HG03175 (cell line): ENCODE results near the gene ASCL2.
"Not testable (repeated sequence)": the region's sequence is repeated elsewhere in the genome, so short reads cannot be mapped to it uniquely, and the experiment has no call there.

ENCODE experiments used
- ATAC-seq: cut with Tn5 transposase; IDR thresholded peaks from one replicate; pipeline ENCODE4 v1.9.1; 2021; ENCODE audit warnings: mild to moderate bottlenecking, moderate library complexity; ENCODE audit not compliant: unreplicated experiment

ASCL2 gene

DNA sequence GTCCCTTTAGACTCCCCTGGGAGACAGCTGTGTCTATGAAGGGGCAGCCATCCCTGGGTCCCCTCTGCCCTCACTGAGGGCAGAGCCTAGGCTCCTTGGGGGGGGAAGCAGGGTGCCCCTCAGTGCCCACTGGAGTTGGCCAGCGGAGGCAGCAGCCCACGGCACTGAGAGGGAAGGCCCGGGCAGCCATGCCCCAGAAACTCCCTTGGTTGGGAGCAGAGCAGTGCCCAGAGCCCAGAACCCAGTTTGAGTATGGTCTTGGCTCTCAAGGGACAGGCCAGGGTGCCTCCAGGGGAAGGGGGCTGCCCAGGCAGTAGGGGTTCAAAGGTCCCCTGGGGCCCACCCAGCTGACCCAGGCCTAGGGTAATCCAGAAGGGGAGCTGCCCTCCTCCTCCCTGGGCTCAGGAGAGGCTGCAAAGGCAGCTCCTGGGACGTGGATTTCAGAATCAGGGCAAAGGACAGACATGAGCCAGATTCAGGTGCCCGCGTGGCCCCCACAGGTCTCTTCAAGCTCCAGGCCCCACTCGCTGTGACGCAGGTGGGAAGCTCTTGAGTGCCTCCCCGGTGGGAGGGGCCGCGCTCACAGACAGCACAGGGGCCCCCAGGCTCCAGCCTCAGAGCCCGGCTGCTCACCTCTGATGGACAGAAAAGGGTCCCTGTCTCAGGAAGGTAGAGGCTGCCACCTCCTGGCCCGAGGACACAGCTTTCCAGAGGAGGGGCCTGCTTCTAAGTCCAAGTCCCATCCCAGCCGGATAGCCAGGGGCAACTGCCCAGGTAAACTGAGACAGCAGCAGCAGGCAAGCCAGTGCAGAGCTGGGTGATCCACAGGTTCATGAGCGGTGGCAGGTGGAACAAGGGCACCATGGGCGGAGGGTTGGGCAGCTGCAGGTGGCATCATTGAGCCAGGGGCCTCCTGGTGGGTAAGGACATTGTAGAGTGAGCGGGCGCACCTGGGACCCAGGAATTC lies 28.7 kb upstream of the ASCL2 start:
- ATAC-seq, result no peak

DNA sequence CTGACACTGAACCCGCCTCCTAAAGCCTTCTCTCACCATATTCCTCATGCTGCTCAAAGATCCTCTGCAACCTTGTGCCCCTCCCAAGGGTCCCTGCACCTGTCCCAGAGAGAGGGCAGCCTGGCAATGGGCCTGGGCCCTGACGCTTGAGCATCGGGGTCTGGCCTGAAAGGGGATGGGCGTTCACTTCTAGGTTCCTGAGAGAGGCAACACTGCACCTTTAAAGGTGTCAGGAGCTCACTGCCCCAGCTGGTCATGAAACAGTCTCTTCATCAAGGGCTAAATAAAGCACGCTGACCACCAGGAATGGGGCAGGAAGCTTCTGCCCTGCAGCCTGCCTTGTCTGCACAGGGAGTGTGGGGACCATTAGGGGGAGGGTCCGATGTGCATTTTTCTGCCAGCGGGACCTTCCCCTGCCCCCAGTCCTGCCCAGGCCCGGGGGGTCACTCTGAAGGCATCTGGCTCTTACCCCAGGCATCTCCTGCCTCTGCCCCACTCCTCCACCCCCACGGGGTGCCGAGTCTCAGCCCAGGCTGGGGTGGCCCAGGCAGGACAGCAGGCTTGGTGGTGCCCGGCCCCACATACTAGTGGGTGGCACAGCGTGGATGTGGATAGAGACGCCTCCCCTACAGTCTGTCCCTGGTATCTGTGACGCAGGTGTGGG lies 27.9 kb upstream of the ASCL2 start:
- no peak for ATAC-seq

DNA sequence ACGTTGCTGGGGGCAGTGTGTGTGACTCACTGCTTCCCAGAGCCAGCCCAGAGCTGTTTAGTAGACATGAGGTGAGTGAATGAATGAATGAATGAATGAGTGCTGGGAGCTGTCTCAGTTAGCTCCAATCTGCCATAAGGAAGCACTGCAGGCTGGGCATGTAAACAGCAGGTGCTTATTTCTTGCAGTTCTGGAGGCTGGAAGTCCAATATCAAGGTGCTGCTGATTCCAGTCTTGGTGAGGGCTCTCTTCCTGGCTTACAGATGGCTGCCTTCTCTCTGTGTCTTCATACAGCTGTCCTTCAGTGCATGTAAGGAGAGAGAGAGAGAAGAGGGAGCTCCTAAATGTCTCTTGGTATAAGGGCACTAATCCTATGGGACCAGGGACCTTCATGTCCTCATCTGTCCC lies 27.2 kb upstream of the ASCL2 start:
- ATAC-seq, result no peak

DNA sequence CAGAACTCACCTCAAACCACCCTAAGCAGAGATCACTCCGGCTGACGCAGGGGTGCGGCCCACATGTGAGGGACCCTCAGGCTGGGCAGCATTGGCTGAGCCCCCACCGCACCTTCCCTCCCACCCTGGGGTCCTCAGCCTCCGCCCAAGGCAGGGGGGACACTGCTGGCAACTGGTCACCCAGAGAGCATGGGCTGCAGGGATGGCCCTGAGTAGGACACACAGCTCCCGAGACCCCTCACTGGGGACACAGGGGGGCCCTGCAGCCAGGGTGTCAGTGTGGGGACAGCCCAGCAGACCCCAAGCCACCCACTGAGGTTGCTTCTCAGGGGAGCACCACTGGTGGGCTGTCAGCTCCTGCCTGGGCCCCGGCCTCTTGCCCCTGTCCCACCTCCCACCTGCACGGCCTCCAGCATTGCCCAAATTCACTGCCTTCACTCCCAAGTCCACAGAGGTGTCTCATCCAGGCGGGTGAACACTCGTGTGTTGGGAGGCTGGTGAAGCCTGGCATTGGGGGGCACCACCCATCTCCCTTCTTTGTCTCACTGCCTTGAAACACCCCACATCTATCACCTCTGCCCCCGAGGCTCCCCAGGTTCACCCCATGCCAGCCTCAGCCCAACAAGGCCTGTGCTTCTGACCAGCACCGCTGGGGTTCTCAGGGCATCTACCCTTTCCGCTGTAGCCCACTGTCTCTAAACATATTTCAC lies 26.7 kb upstream of the ASCL2 start:
- no peak for ATAC-seq

DNA sequence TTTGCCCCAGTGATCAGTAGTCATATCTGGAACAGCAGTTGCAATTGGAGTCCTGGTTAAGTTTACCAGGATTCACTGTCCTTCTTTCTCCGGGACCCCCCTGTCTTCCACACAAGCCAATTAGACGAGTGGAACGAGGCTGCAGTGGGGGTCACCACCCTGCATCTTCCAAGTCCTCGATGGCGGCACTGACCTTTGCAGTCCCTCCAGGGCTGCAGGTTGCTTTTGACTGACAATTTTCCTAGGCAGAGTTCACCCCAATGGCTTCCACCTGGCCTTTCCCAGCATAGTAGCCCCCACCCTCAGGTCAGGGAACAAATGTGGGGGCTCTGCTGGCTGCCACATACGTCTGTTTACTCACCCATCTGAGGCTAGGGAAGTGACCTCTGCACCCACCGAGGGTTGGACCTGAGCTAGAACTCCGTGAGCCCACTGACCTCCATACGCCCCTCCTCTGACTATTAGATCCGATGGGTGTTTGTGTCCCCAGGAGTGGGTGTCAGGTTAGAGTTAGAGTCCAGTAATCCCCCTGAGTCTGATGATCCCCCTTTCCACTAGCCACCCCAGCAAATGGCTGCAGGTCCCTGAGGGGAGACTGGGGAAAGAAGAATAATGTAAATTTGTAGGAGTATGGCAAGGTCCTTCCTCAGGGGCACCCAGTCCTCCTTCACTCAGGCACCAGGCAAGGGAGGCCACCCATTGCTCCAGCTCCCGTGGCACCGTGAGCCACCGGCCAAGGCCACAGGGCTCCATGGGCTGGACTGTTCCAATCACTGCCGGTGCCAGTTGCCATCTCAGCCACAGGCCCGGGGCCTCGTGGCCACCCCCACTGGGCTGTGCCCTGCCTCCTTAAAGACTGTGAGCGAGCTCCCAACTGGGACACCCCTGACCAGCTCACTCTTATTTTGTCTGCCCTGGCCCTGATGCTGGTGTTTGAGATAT lies 25.9 kb upstream of the ASCL2 start:
- ATAC-seq, result no peak

DNA sequence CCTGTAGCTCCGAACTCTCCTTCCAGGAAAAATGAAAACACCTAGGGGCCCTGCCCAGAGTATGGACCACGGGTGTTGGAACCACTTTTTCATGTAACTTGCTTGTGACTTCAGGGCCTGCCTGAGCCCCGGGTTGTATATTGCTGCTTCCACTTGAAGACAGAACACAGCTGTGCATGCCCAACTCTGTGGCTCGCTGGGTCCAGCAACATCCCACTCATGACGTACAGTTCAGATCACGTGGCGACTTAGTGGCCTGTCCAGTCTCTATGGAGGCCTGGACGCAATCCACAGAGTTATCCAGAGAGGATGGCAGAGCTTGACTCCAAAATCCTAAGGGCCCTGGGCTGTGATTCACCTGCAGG lies 24.5 kb upstream of the ASCL2 start:
- no peak for ATAC-seq

DNA sequence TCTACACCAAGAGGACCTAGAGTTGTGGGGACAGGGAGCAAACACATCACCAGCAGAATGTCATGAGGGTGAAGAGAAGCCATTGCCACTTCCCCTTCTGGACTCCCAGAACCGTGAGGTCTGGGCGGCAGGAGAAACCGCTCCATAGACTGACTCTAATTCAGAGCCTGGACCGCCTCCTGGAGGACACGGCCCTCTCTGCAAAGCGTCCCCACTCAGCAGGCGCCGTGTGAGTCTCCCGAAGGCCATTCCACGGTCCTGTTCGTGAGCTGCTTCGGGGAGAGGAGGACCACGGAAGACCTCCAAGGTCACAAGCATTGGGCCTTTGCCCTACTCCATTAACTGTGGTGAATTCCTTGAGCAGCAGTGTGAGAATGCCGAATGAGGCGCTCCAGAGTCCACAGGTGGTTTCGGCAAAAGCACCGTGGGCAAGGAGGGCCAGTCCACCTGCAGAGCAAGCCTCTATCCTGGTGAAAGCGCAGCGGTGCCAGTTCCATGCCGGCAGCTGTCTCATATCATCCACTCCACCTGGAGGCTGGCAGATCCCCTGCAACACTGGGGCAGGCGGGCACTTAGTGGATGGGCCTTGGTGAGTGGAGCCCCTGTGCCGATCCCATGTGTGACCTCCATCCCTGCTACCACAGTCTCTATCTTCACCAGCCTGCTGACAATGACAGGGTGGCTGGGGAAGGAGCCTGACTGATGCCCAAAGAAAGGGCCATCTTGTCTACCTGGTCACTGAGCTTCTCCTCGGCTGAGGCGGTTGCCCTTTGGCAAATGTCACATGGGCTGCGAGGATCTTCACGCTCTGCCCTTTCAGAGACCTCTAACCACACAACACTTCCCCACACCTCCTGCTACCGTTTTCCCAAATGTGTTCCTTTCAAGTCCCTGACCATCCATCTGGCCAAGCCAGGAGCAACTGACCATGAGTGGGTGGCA lies 23.9 kb upstream of the ASCL2 start:
- no peak for ATAC-seq

DNA sequence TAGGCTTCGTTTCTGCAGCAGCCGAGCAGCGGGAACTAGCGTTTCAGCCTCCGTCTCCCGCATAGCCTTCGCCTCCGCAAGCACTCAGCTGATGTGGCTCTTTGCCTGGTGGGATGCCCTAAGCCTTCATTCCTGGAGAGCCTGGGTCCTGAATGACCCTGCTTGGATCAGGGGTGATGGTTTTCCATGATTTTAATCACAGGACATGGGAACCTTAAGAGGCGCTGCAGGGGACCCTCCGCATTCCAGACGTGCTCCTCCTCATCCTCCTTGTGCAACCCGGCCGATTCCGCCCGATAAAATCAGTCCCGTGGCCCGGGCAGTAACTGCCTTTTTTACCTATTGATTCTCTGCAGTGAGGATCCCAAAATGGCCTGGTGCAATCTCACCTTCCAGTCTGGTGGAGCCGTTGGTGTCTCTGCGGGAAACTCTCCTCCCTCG lies 23.2 kb upstream of the ASCL2 start:
- no peak for ATAC-seq

DNA sequence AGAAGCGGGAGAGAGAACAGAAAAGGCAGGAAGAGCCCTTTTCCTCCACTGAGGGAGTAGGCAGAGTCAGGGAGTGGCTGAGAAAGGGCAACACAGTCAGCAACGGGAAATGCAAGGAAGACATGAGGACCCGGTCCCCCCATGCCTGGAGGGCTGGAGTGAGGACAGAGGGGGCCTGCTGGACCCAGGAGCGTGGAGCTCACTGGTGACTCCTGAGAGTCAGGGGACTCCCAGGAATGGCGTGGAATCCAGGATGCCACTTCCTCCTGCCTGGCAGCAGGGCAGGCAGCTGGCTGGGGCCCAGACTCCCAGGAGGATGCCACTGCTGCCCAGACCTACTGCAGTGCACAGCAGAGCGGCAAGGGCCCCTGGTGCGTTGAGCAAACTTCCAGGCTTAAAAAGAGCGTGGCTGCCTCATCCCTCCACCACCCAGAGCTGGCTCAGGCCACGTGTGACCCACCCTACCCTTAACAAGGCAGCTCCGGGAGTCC lies 20.0 kb upstream of the ASCL2 start:
- no peak for ATAC-seq

DNA sequence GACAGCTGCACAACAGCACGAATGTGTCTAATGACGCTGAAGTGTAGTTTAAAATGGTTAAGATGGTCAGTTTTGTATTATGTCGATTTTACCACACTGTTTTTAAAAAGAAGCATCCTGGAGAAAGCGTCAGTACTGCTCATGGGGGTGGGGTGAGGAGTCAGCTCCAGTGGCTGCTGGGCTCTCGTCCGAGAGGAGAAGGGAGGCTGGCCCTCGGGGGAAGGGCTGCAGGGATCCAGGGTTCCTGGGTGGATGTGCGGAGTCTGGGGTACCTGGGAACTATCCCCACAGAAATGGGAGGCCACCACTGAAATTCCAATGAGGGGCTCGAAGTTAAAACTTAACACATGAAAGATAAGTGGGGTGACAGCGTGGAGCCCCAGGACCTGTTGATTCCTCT lies 19.5 kb upstream of the ASCL2 start:
- ATAC-seq, result no peak

DNA sequence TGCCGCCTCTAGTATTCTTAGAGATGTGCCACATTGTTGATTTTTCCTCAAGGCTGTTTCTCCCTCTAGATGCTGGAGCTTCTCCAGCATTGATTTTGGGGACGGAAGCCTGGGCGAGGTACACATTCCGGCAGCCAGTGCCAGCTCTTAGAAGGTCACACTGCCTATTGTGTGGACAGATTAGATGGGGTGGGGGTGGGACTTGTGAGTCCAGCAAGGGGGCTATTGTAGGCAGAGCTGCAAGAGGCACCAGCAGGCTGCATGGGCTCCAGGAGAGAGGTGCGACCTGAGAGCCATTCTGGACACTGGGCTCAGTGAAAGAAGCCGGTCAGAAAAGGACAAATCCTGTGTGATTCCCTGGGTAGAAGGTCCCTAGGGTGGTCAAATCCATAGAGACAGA lies 19.0 kb upstream of the ASCL2 start:
- no peak for ATAC-seq

DNA sequence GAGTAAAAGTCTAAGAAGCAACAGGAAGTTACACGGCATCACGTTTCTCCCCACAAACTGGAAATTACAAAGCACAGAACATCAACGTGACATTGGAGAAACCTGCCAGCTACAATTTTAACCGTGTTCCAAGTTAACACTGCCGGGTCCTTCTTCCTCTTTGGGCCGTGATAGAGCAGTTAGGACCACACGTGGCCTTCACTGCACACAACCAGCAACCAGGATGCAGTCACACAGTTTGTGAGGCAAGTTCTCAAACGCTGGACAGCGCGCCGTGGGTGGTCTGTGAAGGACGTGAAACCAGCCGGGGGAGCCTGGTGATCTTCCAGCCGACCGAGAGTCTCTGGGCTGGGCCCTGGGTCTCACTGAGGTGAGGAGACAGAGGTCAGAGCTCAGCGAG lies 16.7 kb upstream of the ASCL2 start:
- ATAC-seq, result no peak

DNA sequence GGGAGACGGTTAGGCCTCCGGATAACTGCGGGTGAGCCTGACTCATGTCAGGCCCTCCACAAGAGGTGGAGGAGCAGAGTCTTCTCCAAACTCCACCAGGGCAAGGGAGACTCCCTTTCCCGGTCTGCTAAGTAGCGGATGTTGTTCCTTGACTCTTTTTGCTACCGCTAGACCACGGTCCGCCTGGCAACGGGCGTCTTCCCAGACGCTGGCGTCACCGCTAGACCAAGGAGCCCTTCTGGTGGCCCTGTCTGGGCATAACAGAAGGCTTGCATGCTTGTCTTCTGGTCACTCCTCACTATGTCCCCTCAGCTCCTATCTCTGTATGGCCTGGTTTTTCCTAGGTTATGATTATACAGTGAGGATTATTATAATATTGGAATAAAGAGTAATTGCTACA lies 16.0 kb upstream of the ASCL2 start:
- ATAC-seq, result not testable (repeated sequence)

DNA sequence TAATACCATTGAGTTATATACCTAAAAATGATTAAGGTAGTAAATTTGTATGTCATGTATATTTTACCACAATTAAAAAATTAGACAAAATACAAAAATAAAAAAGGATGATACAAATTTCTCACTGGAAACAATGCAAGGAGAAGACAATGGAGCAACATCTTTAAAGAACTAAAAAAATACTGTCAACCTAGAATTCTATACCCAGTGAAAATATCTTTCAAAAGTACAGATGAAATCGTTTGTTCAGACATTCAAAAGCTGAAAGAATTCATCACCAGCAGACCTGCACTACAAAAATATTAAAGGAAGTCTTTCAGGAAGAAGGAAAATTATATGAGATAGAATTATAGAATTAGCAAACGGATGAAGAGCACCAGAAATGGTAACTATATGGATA lies 9.8 kb upstream of the ASCL2 start:
- no peak for ATAC-seq

DNA sequence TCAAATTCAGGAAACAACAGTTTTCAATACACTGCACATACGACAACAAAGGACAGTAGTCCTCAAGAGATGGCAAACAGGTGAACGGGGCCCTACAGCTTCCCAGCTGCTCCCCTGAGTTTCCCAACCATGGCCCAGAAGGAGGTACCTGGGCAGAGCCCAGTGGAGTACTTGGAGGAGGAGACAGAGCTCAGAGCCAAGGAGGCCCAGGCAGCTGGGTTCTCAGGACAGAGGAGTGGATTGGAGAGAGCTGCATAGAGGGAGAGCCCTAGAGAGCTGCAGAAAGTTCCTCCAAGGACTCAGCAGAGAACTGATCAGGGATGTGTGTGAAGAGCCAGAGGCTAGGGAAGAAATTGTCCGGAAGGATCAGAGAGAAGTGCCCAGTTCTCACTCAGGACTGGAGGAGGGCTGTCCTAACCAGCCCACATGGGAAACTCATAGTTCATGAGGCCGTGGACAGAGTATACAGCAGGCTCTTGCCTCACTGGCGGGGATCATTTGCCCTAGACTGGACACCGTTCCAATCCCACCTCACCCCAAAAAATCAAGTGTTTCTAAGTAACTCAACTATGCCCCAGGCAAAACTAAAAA lies 7.6 kb upstream of the ASCL2 start:
- ATAC-seq, result no peak

DNA sequence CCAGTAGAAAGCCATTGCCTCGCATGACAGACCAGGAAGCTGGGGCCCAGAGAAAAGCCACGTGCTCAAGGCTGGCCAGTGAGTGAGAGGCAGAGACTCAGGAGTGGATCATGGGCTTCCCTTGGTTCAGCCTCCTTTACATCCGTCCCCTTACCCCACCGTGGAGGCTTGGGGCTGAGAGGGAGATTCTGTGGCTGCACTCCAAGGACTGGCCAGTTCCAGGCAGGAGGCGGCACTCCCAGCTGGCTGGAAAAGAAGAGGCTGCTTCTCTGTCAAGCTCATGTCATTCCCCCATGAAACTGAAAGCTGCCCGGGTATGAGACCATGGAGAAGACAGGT lies 6.6 kb upstream of the ASCL2 start:
- no peak for ATAC-seq

DNA sequence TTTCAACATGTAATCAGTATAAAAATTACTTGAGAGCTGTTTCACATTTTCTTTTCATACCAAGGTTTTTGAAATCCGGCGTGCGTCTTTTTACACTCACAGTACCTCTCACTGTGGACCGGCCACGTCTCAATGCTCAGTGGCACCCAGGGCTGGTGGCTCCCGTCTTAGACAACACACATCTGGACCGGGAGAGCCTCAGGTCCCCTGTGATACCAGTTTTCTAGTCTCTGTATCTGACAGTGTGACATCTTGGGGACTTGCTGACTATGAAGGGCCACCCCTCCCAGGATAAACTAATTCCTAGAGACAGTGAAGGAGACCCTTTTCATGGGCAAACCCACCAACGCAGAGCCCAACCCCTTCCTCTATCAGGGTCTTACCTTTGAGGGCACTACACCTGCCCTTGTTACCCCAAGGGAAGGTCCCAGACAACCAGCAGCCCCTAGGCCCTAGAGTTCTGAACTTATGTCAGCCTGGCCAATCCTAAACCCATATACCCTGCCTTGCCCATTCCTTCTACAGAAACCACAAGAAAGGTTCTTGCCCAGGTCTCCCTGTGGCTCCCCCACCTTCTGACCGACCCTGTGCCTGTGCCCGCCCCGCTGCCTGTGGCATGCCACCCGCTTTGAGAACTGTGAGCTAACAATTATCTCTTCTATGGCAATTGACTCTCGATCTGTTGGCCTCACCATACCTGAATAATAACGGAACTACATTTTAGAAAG lies 6.1 kb upstream of the ASCL2 start:
- no peak for ATAC-seq
